ENCODE results near the gene CLSTN3.
"Not testable (repeated sequence)": the region's sequence is repeated elsewhere in the genome, so short reads cannot be mapped to it uniquely, and the experiment has no call there.

Gene CLSTN3

GRCh38 chr12:7106082-7106481 lies 24.1 kb upstream of the CLSTN3 start:
- no peak for DNase-seq

DNA sequence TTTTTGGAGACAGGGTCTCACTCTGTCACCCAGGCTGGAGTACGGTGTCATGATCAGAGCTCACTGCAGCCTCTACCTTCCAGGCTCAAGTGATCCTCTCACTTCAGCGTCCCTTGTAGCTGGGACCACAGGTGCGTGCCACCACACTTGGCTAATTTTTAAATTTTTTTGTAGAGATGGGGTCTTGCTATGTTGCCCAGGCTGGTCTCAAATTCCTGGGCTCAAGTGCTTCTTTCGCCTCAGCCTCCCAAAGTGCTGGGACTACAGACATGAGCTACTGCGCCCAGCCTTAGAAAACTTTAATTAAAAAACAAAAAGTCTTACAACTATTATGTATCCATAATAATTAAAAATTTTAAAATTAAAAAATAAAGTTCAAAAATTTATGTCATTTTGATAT lies 23.0 kb upstream of the CLSTN3 start:
- DNase-seq = not testable (repeated sequence)

- DNase-seq = no peak
Observed at GRCh38 chr12:7107636-7108002, 22.6 kb upstream of the CLSTN3 start.

DNA sequence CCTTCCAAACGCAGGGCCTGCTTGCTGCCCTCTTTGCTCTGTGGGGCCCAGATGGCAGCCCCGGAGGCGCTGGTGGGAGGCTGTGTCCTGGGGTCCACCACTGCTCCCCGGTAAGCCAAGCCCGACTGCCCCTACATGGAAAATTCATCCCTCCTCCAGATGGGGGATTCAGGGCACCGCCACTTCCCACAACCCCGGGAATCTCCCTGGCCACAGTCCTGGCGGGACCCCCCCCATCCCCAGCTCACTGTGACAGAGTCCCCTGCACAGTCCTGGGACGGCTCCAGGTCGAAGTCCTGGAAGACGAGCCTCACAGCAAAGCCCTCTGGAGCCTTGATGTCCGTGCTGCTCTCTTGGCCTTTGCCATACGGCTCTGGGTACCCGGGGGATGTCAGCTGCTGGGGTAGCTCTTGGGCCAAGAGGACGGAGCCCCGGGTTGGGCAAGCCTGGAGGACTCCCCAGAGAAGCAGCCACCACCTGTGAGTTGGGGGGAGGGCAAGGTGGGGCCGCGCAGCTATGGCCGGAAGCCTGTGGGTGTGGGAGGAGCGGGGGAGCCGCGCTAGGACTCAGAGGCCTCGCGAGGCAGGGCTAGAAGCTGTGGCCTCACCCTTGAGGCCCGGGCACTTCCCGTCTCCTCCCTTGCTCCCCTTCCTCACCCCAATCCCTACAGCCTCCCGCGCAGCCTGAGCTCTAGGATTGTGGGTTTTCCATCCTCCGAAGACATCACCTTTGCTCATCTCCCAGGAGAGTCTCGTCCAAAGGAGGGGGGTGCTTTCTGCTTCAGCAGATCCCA lies 22.0 kb upstream of the CLSTN3 start:
- peak; percentile 36 to 79 for DNase-seq

DNA sequence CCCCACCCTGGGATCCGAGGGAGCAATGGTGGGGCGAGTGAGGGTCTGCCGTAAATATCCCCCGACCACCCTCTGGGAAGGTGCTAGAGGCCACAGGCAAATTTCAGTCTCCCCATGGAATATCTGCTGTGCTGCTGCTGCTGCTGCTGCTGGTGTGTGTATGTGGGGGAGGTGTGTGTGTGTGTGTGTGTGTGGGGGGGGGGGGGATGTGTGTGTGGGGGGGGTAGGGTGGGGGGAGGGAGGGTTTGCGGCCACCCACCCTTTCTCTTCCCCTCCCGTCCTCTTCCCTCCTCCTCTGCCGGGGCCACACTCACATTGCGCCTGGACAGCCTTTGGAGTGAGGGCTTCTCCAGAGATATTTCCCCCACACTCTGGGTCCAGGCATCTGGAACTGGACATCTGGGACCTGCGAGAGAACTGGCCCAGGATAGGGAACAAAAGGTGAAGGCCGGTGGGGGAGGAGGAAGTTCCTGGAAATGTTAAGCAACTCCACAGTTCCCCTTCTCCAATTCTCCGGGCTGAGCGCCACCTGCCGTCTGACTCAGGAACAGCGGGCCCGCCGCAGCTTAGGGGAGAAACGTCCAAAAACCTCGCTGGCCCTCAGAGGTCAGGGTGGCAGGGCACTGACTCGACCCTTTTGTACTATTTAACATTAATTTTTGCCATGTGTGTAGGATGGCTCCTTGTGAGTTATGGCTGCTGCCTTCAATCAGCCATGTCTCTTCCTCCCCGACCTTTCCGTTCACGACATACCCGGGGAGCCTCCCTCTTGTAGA lies 21.2 kb upstream of the CLSTN3 start, which contains the start of gene C1RL:
Gene C1RL (minus strand): TSS at position 419 of the 776 bp plus-strand sequence. CDS start 34 bp downstream, at position 385.
- peak; percentile 78 to 88 for DNase-seq

DNA sequence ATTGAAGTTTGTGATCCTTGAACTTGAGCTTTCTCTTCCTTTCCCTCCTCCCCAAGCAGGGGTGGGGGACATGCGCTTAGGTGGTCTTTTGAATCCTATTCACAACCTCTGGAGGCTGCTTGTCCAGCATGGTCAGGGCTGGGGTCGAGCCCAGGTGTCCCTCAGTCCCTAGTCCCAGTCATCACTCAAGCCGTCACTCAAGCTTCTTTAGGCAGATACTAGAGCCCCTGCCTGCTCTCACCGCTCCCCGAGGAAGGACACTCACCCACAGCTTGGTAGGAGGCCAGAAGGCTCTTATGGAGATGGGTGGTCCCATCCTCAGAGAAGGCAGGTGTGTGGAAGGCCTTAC lies 20.6 kb upstream of the CLSTN3 start:
- no peak for DNase-seq

- no peak for DNase-seq
Observed at GRCh38 chr12:7110661-7111060, 19.5 kb upstream of the CLSTN3 start.

DNA sequence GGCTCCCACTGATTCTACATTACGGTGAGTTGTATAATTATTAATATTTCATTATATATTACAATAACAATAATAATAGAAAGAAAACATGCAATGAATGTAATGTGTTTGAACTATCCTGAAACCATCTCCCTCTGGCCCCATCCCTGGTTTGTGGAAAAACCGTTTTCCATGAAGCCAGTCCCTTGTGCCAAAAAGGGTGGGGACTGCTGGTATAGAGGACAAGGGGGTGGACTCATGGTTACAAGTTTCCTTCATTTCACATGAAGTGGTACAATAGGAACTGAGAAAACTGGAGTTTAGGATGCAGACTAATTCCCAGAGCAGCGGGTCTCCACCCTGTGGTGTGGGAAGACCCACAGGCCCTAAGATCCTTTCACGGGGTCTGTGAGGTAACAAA lies 18.1 kb upstream of the CLSTN3 start:
- DNase-seq = no peak

DNA sequence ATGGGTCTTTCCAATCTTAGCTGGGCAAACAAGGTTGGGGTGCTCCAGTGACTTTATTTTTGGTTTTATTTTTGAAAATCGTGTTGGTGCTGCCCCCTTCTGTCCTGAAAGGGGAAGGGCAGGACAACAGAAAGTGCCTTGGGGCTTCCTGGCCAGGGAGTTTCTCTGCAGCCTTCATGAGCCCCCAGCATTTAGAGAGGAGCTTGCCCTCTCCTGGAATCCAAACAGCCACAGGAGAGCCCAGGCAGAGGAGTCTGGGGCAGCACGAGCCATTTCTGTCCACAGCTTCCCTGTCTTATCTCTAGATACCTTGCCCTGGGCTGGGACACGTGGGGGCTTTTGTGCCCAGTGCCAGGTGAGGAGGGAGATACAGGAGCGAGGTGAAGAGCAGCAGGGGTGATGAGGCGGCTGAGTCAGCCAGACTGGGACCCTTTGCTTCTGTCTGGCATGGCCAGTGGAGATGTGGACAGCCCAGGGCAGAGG lies 16.7 kb upstream of the CLSTN3 start:
- DNase-seq = peak; percentile 34 to 46

DNA sequence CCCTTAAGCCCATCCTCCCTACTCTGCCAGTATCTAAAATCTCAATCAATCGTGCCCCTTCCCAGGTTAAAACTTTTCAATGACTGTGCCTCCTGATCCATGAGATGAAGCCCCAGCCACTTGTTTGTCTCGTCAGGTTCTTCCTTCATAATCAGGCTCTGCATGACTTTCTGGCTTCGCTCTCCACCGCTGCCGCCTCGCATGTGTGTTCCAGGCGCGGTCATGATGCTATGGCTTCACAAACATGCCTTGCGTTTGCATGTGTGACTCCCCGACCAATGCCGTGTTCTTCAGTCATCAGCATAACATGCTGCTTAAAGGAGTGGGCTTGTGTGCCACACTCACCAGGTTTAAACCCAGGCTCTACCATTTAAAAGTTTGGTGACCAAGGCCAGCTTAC lies 16.2 kb upstream of the CLSTN3 start:
- no peak for DNase-seq

DNA sequence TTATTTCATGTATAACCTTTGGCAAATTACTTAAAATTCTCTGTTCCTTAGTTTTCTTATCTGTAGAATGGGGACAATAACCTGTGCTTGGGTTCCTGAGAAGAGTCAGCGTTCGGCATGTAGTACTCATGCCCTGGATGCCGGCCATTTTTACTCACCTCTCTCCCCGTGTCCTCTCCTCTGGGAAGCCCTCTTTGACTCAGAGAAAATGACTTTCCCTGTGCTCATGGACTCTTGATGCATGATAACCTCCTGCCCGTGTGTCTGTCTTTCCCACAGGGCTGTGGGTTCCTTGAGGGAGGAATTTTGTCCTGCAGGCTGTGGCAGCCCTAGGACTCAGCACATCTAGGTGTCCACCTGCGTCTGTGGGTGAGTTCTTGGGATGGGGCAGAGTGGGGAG lies 15.3 kb upstream of the CLSTN3 start:
- no peak for DNase-seq

GRCh38 chr12:7116196-7116595 lies 14.0 kb upstream of the CLSTN3 start:
- DNase-seq = no peak

DNA sequence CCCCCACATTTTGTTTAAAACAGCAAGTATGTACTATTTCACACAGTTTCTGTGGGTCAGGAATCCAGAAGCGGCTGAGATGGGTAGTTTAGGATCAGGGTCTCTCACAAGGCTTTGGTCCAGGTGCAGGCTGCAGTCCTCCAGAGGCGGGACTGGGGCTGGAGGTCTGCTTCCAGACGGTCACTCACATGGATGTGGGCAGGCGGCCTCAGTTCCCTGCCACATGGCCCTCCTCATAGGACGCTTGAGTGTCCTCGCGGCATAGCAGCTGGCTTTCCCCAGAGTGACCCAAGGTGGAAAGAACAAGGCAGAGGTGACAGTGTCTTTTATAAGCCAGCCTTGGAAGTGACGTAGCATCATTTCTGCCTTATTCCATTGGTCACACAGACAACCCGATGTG lies 13.3 kb upstream of the CLSTN3 start:
- DNase-seq = no peak

- DNase-seq = no peak
Observed at GRCh38 chr12:7117670-7118069, 12.5 kb upstream of the CLSTN3 start.

- no peak for DNase-seq
Observed at GRCh38 chr12:7118881-7119280, 11.3 kb upstream of the CLSTN3 start.

- DNase-seq = no peak
Observed at GRCh38 chr12:7120166-7120565, 10.0 kb upstream of the CLSTN3 start.

DNA sequence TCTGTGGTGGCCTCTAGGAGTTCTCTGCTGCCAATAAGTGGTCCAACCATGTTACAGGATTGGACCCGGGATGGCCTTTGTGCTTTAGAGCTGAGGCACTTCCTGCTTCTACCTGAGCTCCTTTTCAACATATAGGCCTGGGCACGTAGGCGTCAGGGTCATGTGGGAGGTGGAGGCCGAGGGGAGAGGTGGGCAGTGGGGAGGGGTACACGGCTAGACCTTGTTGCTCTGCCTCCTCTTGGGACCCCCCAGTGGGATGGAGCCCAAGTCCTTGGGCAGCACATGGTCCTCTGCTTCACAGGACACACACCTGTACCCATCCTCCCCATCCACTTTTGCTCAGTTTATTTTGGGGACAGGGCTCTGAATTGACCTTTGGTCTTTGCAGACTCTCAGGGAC lies 8.8 kb upstream of the CLSTN3 start:
- DNase-seq = no peak

- no peak for DNase-seq
Observed at GRCh38 chr12:7122811-7123769, 7.1 kb upstream of the CLSTN3 start.

DNA sequence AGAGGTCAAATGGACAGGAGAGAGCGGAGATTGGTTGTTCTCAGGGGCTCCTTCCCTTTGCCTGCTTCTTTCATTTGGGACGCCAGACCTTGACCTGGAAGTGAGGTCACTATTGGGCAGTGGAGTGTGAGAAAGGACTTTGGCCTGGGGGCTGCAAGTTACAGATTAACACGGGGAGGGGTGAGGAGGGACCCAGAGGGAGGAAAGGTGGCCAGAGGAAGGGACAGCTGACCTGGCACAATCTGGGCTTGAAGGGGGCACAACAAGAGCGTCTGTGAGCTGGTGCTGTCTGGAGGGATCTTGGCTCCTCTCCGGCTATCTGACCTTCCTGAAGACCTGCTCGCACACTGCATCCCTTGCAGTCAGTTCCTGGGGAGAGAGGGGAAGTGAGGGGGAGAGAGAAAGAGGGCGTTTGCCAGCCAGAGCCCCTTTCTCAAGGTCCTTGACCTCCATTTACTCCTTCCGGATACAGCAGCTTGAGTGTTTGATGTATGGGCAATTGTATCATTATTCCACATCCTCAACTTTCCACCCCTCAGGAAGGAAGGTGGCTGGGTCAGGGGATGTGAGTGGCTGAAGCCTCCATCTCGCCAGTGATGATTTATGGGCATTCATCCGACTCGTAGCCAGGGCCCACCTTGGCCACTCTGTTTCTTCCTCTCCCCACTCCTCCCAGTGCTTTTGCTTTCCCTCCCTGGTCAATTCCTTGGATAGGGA lies 6.2 kb upstream of the CLSTN3 start:
- DNase-seq = no peak

- DNase-seq = no peak
Observed at GRCh38 chr12:7125632-7126227, 4.4 kb upstream of the CLSTN3 start.

- DNase-seq = no peak
Observed at GRCh38 chr12:7127916-7128626, 2.1 kb upstream of the CLSTN3 start.
